IMR-90 (cell line): ENCODE measurements around the gene EPO. TPM values are rescaled to one million over a fixed set of nuclear protein-coding genes. Genes with fewer than 3 reads are reported as not detected.

Source experiments
- ATAC-seq: fragments of 200-7000 bp; cut with Tn5 transposase; 2 replicates; pipeline ENCODE4 v1.9.1; 2020; ENCODE audit warnings: low read depth, mild to moderate bottlenecking, moderate library complexity
- BruUV-seq: library from RNA; stranded (reverse); fragments of 400-500 nt; replicated peaks from 2 replicates; lab custom pipeline; 2021; lab: Mats Ljungman, UMichigan
- CTCF ChIA-PET: fragments of 300-600 bp; formaldehyde crosslinking; extraction: SDS; loops from one replicate; lab custom pipeline; 2021; ENCODE audit warnings: antibody characterized with exemption; lab: Yijun Ruan, JAX
- POLR2A ChIA-PET: fragments of 300-600 bp; sonication (Branson Sonifier 250); formaldehyde crosslinking; loops from one replicate; lab custom pipeline; 2022; ENCODE audit warnings: antibody characterized with exemption; ENCODE audit not compliant: unreplicated experiment; lab: Charles Lee
- DNase-seq: peaks from one replicate; pipeline ENCODE4 v3.0.0; 2013
- H2AFZ ChIP-seq: replicated peaks from 2 replicates; pipeline ENCODE3; 2013; ENCODE audit warnings: low read length, mild to moderate bottlenecking; ENCODE audit not compliant: poor library complexity
- H2AK5ac ChIP-seq: 2 replicates; pipeline ENCODE4 v1.6.1; 2013; ENCODE audit warnings: low read depth, low read length, inconsistent platforms
- H2AK9ac ChIP-seq: replicated peaks from 2 replicates; pipeline ENCODE3; 2013; ENCODE audit warnings: mild to moderate bottlenecking, low read depth, low read length, moderate library complexity; ENCODE audit not compliant: poor library complexity
- H2BK120ac ChIP-seq: 2 replicates; pipeline ENCODE4 v1.6.1; 2013; ENCODE audit warnings: low read depth, low read length, inconsistent platforms
- H2BK15ac ChIP-seq: 3 replicates; pipeline ENCODE4 v1.6.1; 2013; ENCODE audit warnings: low read depth, low read length, inconsistent platforms
- H2BK20ac ChIP-seq: 2 replicates; pipeline ENCODE4 v1.6.1; 2013; ENCODE audit warnings: low read depth, mild to moderate bottlenecking, inconsistent platforms, low read length, moderate library complexity
- H2BK5ac ChIP-seq: 2 replicates; pipeline ENCODE4 v1.6.1; 2013; ENCODE audit warnings: mild to moderate bottlenecking, low read depth, low read length, inconsistent platforms; ENCODE audit not compliant: poor library complexity, severe bottlenecking
- H3K14ac ChIP-seq: replicated peaks from 2 replicates; pipeline ENCODE4 v1.6.1; 2013; ENCODE audit warnings: low read depth, low read length, inconsistent platforms
- H3K18ac ChIP-seq: 2 replicates; pipeline ENCODE4 v1.6.1; 2013; ENCODE audit warnings: low read depth, low read length, control low read depth
- H3K23ac ChIP-seq: 2 replicates; pipeline ENCODE4 v1.6.1; 2013; ENCODE audit warnings: low read depth, low read length, inconsistent platforms
- H3K27ac ChIP-seq: 2 replicates; pipeline ENCODE4 v1.5.1; 2013; ENCODE audit warnings: mild to moderate bottlenecking, control low read depth, low read length; ENCODE audit not compliant: insufficient read depth
- H3K27me3 ChIP-seq: 2 replicates; pipeline ENCODE4 v1.6.1; 2013; ENCODE audit warnings: low read length; ENCODE audit not compliant: control insufficient read depth, insufficient read depth
- H3K36me3 ChIP-seq: 2 replicates; pipeline ENCODE4 v1.6.1; 2013; ENCODE audit warnings: low read length, mixed read lengths; ENCODE audit not compliant: control insufficient read depth, insufficient read depth
- H3K4ac ChIP-seq: 2 replicates; pipeline ENCODE4 v1.6.1; 2013; ENCODE audit warnings: low read depth, low read length, inconsistent platforms
- H3K4me1 ChIP-seq: 2 replicates; pipeline ENCODE4 v1.6.1; 2013; ENCODE audit warnings: low read length, mixed read lengths; ENCODE audit not compliant: control insufficient read depth, insufficient read depth
- H3K4me2 ChIP-seq: 2 replicates; pipeline ENCODE4 v1.6.1; 2013; ENCODE audit warnings: low read depth, mild to moderate bottlenecking, control low read depth, low read length, moderate library complexity
- H3K4me3 ChIP-seq: 2 replicates; pipeline ENCODE4 v1.5.1; 2013; ENCODE audit warnings: low read depth, mild to moderate bottlenecking, control low read depth, low read length, moderate library complexity; ENCODE audit not compliant: insufficient read depth
- H3K56ac ChIP-seq: 2 replicates; pipeline ENCODE4 v1.6.1; 2013; ENCODE audit warnings: low read length, inconsistent platforms; ENCODE audit not compliant: insufficient read depth; ENCODE audit errors: extremely low read depth
- H3K79me1 ChIP-seq, 2 experiments: 2 replicates each; pipeline ENCODE4 v1.6.1; 2013; ENCODE audit warnings: low read length in 2 of 2, inconsistent platforms in 1 of 2, low read depth in 1 of 2
- H3K9ac ChIP-seq: 2 replicates; pipeline ENCODE4 v1.6.1; 2013; ENCODE audit warnings: low read depth, low read length, control low read depth
- H3K9me1 ChIP-seq: 2 replicates; pipeline ENCODE4 v1.6.1; 2013; ENCODE audit warnings: low read length, inconsistent platforms; ENCODE audit not compliant: insufficient read depth
- H3K9me3 ChIP-seq: 2 replicates; pipeline ENCODE4 v1.6.1; 2013; ENCODE audit warnings: low read length; ENCODE audit not compliant: control insufficient read depth, insufficient read depth
- H4K20me1 ChIP-seq: 2 replicates; pipeline ENCODE4 v1.6.1; 2013; ENCODE audit warnings: low read length, inconsistent platforms; ENCODE audit not compliant: insufficient read depth
- H4K5ac ChIP-seq: 2 replicates; pipeline ENCODE4 v1.6.1; 2013; ENCODE audit warnings: mild to moderate bottlenecking, low read depth, low read length, control low read depth
- H4K8ac ChIP-seq, 2 experiments: 2 replicates each; pipeline ENCODE4 v1.6.1; 2013; ENCODE audit warnings: low read depth in 2 of 2, low read length in 2 of 2, control low read depth in 1 of 2, inconsistent platforms in 1 of 2
- H4K91ac ChIP-seq: 2 replicates; pipeline ENCODE4 v1.6.1; 2013; ENCODE audit warnings: low read depth, low read length, inconsistent platforms; ENCODE audit not compliant: insufficient read depth
- MAZ ChIP-seq: IDR thresholded peaks from 2 replicates; pipeline ENCODE4 v1.6.1; 2012; ENCODE audit warnings: low read depth, mild to moderate bottlenecking, low read length, improper control_type of control experiment, moderate library complexity, borderline replicate concordance
- WGBS, 2 experiments: methylation state at CpG; one replicate each; pipeline versions ENCODE4 v1.1.5 to v1.1.7; 2013; ENCODE audit warnings: missing lambda C conversion rate in 2 of 2; ENCODE audit not compliant: insufficient read length in 1 of 2; ENCODE audit errors: extremely low coverage in 2 of 2; 5-methylcytosine and 5-hydroxymethylcytosine counted together
- dilution Hi-C: fragments of 300-500 bp; cut with HindIII; formaldehyde crosslinking; loops from one replicate; pipeline ENCODE4 v1.14.3; 2018; ENCODE audit warnings: low sequenced_read_pairs; ENCODE audit not compliant: unreplicated experiment
- in situ Hi-C: fragments of 300-500 bp; cut with MboI; formaldehyde crosslinking; loops from 3 replicates; pipeline ENCODE4 v1.14.3; 2019; ENCODE audit warnings: low sequenced_read_pairs, inconsistent platforms, mixed read lengths
- intact Hi-C: fragments of 100-400 bp; cut with micrococcal nuclease; formaldehyde crosslinking; loops from 2 replicates; pipeline ENCODE4 v1.10.0; 2022
- polyA plus RNA-seq, 3 experiments: library from polyadenylated mRNA; depleted of rRNA; stranded (reverse); fragments of >200 nt; gene quantifications; 2 replicates each; pipeline ENCODE4 v1.2.3, GENCODE V29; 2012; ENCODE audit warnings: low replicate concordance in 1 of 3
- total RNA-seq: library from RNA; depleted of rRNA; stranded (reverse); fragments of >200 nt; gene quantifications from 2 replicates; pipeline ENCODE4 v1.2.3, GENCODE V29; 2012
- TF ChIP-seq, protein P1 (sequence below): conservative IDR thresholded peaks from 2 replicates; pipeline ENCODE4 v1.5.1; 2012; ENCODE audit warnings: mild to moderate bottlenecking, low read depth, low read length, improper control_type of control experiment

Gene EPO
- total and polyA plus RNA-seq, 2 of the 4 experiments (the other 2 are of a cell fraction), result not detected

DNA sequence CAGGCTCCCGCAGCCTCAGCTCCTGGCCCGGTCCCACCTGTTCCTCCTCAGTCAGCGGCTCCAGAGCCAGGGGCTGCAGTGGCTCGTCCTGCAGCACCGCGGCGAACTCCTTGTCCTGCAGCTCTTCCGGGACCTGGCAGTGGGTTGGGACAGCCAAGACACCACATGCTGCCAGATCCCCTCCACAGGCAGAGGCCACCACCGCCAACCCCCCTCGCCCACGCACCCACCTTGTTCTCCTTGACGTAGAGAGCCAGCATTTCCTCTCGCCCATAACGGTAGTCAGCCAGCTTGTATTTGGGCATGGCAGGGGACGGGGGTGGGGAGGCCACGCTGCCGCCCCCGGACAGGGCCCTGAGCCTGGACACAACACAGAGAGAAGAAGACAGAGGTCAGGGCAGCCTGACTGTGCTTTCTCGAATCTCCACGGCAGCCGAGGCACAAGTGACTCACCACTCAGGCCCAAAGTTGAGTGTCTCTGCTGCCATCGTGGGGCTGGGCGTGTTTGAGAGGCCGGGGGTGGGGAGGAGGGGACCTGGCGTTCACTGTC lies 32.4 kb upstream of the EPO start:
- in situ Hi-C loops, result no loop called here
- H2AFZ ChIP-seq, result no peak overlapping the region
- peaks cover 59% of the 10 kb centered on the region for H4K20me1 ChIP-seq
- intact Hi-C loops, result no loop called here
- no peak overlapping the region for H3K4ac ChIP-seq
- dilution Hi-C loops, result no loop called here
- no peak overlapping the region for H3K56ac ChIP-seq
- H3K4me2 ChIP-seq, result no peak overlapping the region
- H4K8ac ChIP-seq, result no peak overlapping the region
- no peak overlapping the region for H2BK5ac ChIP-seq
- H2AK9ac ChIP-seq, result no peak overlapping the region
- no peak overlapping the region for H3K23ac ChIP-seq
- H3K9me1 ChIP-seq, result no peaks in the 10 kb centered on the region
- H2AK5ac ChIP-seq, result no peak overlapping the region
- no peak overlapping the region for H2BK20ac ChIP-seq
- POLR2A ChIA-PET, result interaction anchor here (0.6 kb wide), 1 partner anchor 11 kb away, joined by 7 read pairs; no protein-coding TSS in a partner anchor
- DNase-seq (peak; percentile 46), ATAC-seq (peak; percentile 41; the same call in 1 of the 2 replicates)
- no peak overlapping the region for H3K9ac ChIP-seq
- BruUV-seq, result no TSS peak
- 100% methylated on average over 3 of the region's 25 CpGs; no CpG with 5 or more reads in 1 of the 2 experiments for WGBS, 2 experiments
- no peak overlapping the region for H2BK15ac ChIP-seq
- no peak overlapping the region for H2BK120ac ChIP-seq
- no peak overlapping the region for H4K5ac ChIP-seq
- H3K79me1 ChIP-seq, result peaks cover 23 to 48% of the 10 kb centered on the region in 2 experiments
- H3K36me3 ChIP-seq, result peaks cover 59% of the 10 kb centered on the region
- H3K18ac ChIP-seq, result no peak overlapping the region
- H4K91ac ChIP-seq, result no peak overlapping the region
- H3K9me3 ChIP-seq, result no peaks in the 10 kb centered on the region
- no peaks in the 10 kb centered on the region for H3K27me3 ChIP-seq
- TF ChIP-seq, protein P1, sequence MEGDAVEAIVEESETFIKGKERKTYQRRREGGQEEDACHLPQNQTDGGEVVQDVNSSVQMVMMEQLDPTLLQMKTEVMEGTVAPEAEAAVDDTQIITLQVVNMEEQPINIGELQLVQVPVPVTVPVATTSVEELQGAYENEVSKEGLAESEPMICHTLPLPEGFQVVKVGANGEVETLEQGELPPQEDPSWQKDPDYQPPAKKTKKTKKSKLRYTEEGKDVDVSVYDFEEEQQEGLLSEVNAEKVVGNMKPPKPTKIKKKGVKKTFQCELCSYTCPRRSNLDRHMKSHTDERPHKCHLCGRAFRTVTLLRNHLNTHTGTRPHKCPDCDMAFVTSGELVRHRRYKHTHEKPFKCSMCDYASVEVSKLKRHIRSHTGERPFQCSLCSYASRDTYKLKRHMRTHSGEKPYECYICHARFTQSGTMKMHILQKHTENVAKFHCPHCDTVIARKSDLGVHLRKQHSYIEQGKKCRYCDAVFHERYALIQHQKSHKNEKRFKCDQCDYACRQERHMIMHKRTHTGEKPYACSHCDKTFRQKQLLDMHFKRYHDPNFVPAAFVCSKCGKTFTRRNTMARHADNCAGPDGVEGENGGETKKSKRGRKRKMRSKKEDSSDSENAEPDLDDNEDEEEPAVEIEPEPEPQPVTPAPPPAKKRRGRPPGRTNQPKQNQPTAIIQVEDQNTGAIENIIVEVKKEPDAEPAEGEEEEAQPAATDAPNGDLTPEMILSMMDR, result 0 out of 2 replicates have a peak, but pooled peaks have one; percentile 2
- no peak for TF ChIP-seq MAZ
- H3K14ac ChIP-seq, result no peak overlapping the region
- H3K27ac ChIP-seq, result no peak overlapping the region
- CTCF ChIA-PET, result no interaction called here
- no peak overlapping the region for H3K4me3 ChIP-seq
- H3K4me1 ChIP-seq, result peaks cover 18% of the 10 kb centered on the region
